ENCODE data around the gene GCNT1. TPM values are rescaled to one million over a fixed set of nuclear protein-coding genes. Genes with fewer than 3 reads are reported as not detected.
"Not testable (repeated sequence)": the region's sequence is repeated elsewhere in the genome, so short reads cannot be mapped to it uniquely, and the experiment has no call there.

The GCNT1 gene
- total and polyA plus RNA-seq, 2 donors (not counting 1 experiment from before 2014, with no cell fraction given): 9.1 to 31.0 TPM

- Histone ChIP-seq H3K9ac (ENCODE audit: low read length) (no peak overlapping the region), H4K20me1 (ENCODE audit: control insufficient read depth, insufficient read depth, low read length, poor library complexity, severe bottlenecking) (peaks cover 22% of the 10 kb centered on the region), H3K4me3 (ENCODE audit: control extremely low read depth in 1 of 5, extremely low read depth in 1 of 5, insufficient read depth in 1 of 5, low read depth in 2 of 5, low read length in 4 of 5) (no peak overlapping the region), H3K4me2 (replicated peaks; ENCODE audit: low read depth, low read length, poor library complexity, severe bottlenecking) (no peak overlapping the region), H3K36me3 (replicated peaks in 1 of 2; ENCODE audit: control extremely low read depth in 1 of 2, control insufficient read depth in 1 of 2, extremely low read depth in 1 of 2, insufficient read depth in 2 of 2, low read length in 1 of 2) (peaks cover 3 to 7% of the 10 kb centered on the region in 2 experiments), H2AFZ (ENCODE audit: insufficient read depth, low read depth, low read length, poor library complexity, severe bottlenecking) (no peak overlapping the region), H3K27me3 (replicated peaks in 1 of 4; ENCODE audit: control extremely low read depth in 1 of 4, control insufficient read depth in 3 of 4, insufficient read depth in 4 of 4, low read length in 3 of 4) (no peaks in the 10 kb centered on the region), H3K4me1 (ENCODE audit: control insufficient read depth in 2 of 2, insufficient read depth in 2 of 2, low read length in 2 of 2) (peaks cover 33 to 42% of the 10 kb centered on the region in 2 donors), H3K27ac (ENCODE audit: low read length in 2 of 2) (no peak overlapping the region), H3K9me3 (ENCODE audit: control extremely low read depth in 1 of 3, control insufficient read depth in 2 of 3, insufficient read depth in 1 of 3, low read length in 2 of 3) (peaks cover 0 to 6% (median 0%) of the 10 kb centered on the region in 3 donors), H3K79me2 (ENCODE audit: control insufficient read depth, insufficient read depth, low read length) (peaks cover 62% of the 10 kb centered on the region)
- WGBS (ENCODE audit: insufficient coverage): 68% methylated on average over 10 of the region's 10 CpGs
- H3K9me3 Mint-ChIP-seq (ENCODE audit: insufficient read depth): peaks cover 3% of the 10 kb centered on the region
- H3K27me3 Mint-ChIP-seq: peaks cover 14% of the 10 kb centered on the region
- H3K4me1 Mint-ChIP-seq: peaks cover 40% of the 10 kb centered on the region
- TF ChIP-seq CTCF (IDR thresholded peaks at IDR 0.05): no peak
- TF ChIP-seq EZH2 (IDR thresholded peaks at IDR 0.05; ENCODE audit: borderline replicate concordance, insufficient read depth, low read depth, low read length, poor library complexity, severe bottlenecking): no peak
- H3K4me3 Mint-ChIP-seq: no peak overlapping the region
- no peak overlapping the region for H3K27ac Mint-ChIP-seq
- ChIA-PET CTCF (no interaction called here), POLR2A (no interaction called here)
- no peak for DNase-seq
- intact Hi-C loops (cut with micrococcal nuclease): no loop called here
- no peak for ATAC-seq (ENCODE audit: low read depth)
These were observed 19.2 kb downstream of the GCNT1 start for GRCh38 chr9:76478226-76478625.

- H3K27ac ChIP-seq (ENCODE audit: low read length in 2 of 2); H3K9me3 ChIP-seq (ENCODE audit: control extremely low read depth in 1 of 3, control insufficient read depth in 2 of 3, insufficient read depth in 1 of 3, low read length in 2 of 3); H3K9me3 Mint-ChIP-seq (ENCODE audit: insufficient read depth); ATAC-seq (ENCODE audit: low read depth); CTCF ChIA-PET; H3K4me3 Mint-ChIP-seq; H2AFZ ChIP-seq (ENCODE audit: insufficient read depth, low read depth, low read length, poor library complexity, severe bottlenecking); H3K4me3 ChIP-seq (ENCODE audit: control extremely low read depth in 1 of 5, extremely low read depth in 1 of 5, insufficient read depth in 1 of 5, low read depth in 2 of 5, low read length in 4 of 5); H3K36me3 ChIP-seq (replicated peaks in 1 of 2; ENCODE audit: control extremely low read depth in 1 of 2, control insufficient read depth in 1 of 2, extremely low read depth in 1 of 2, insufficient read depth in 2 of 2, low read length in 1 of 2); H3K27ac Mint-ChIP-seq; H3K4me2 ChIP-seq (replicated peaks; ENCODE audit: low read depth, low read length, poor library complexity, severe bottlenecking); H3K9ac ChIP-seq (ENCODE audit: low read length); H3K27me3 ChIP-seq (replicated peaks in 1 of 4; ENCODE audit: control extremely low read depth in 1 of 4, control insufficient read depth in 3 of 4, insufficient read depth in 4 of 4, low read length in 3 of 4); intact Hi-C loops (cut with micrococcal nuclease); DNase-seq; POLR2A ChIA-PET: not testable (repeated sequence)
- H3K27me3 Mint-ChIP-seq: peaks cover 14% of the 10 kb centered on the region
- Histone ChIP-seq H3K4me1 (ENCODE audit: control insufficient read depth in 2 of 2, insufficient read depth in 2 of 2, low read length in 2 of 2) (peaks cover 27 to 31% of the 10 kb centered on the region in 2 donors), H3K79me2 (ENCODE audit: control insufficient read depth, insufficient read depth, low read length) (peaks cover 66% of the 10 kb centered on the region), H4K20me1 (ENCODE audit: control insufficient read depth, insufficient read depth, low read length, poor library complexity, severe bottlenecking) (peaks cover 34% of the 10 kb centered on the region)
- WGBS (ENCODE audit: insufficient coverage): no CpG with 5 or more reads among the region's 2 CpGs
- peaks cover 38% of the 10 kb centered on the region for H3K4me1 Mint-ChIP-seq
These were observed 20.4 kb downstream of the GCNT1 start for GRCh38 chr9:76479337-76479736.
